Glutamatergic neuron (in vitro differentiated cells): ENCODE data around the gene CPXM1. TPM values are rescaled to one million over a fixed set of nuclear protein-coding genes. Genes with fewer than 3 reads are reported as not detected.
A peak's percentile ranks its signal among the peaks of the same experiment; 100 is the strongest.

Experiments
- DNase-seq: peaks from one replicate; pipeline ENCODE4 v3.0.0; 2022
- H3K27ac Mint-ChIP-seq: one replicate; pipeline ENCODE4 v1.8.0; 2020; ENCODE audit warnings: mild to moderate bottlenecking, mixed read lengths, inconsistent platforms; ENCODE audit not compliant: unreplicated experiment
- H3K27me3 Mint-ChIP-seq: one replicate; pipeline ENCODE4 v1.8.0; 2020; ENCODE audit warnings: mild to moderate bottlenecking, moderate library complexity, mixed read lengths, inconsistent platforms; ENCODE audit not compliant: unreplicated experiment
- H3K36me3 Mint-ChIP-seq: one replicate; pipeline ENCODE4 v1.8.0; 2020; ENCODE audit warnings: mild to moderate bottlenecking, mixed read lengths, inconsistent platforms; ENCODE audit not compliant: unreplicated experiment
- H3K4me1 Mint-ChIP-seq: one replicate; pipeline ENCODE4 v1.8.0; 2020; ENCODE audit warnings: mild to moderate bottlenecking, low read depth, mixed read lengths, inconsistent platforms; ENCODE audit not compliant: unreplicated experiment
- H3K4me3 Mint-ChIP-seq: one replicate; pipeline ENCODE4 v1.8.0; 2020; ENCODE audit warnings: mild to moderate bottlenecking, mixed read lengths, inconsistent platforms; ENCODE audit not compliant: unreplicated experiment
- H3K9me3 Mint-ChIP-seq: one replicate; pipeline ENCODE4 v1.8.0; 2020; ENCODE audit warnings: mild to moderate bottlenecking, moderate library complexity, mixed read lengths, inconsistent platforms; ENCODE audit not compliant: unreplicated experiment
- total RNA-seq: library from RNA; stranded (reverse); fragmentation: NEBNext Ultra II Directional; extraction: Animal tissue kit (Norgen Biotek cat#: 25700); gene quantifications from one replicate; pipeline ENCODE4 v1.2.1, GENCODE V29; 2021; ENCODE audit not compliant: unreplicated experiment
- TF ChIP-seq, protein P1 (sequence below): fragments of 200-600 bp; sonication (generic); IDR thresholded peaks from one replicate; pipeline ENCODE4 v1.5.0; 2021; ENCODE audit not compliant: partially characterized antibody, unreplicated experiment

Gene CPXM1
- total RNA-seq, 1 donor from 2014 or later = 28.1 TPM

- H3K4me3 Mint-ChIP-seq = peak overlapping the region; percentile 93
- peak overlapping the region; percentile 48 for H3K27ac Mint-ChIP-seq
- DNase-seq = peak; percentile 69
- TF ChIP-seq, protein P1, sequence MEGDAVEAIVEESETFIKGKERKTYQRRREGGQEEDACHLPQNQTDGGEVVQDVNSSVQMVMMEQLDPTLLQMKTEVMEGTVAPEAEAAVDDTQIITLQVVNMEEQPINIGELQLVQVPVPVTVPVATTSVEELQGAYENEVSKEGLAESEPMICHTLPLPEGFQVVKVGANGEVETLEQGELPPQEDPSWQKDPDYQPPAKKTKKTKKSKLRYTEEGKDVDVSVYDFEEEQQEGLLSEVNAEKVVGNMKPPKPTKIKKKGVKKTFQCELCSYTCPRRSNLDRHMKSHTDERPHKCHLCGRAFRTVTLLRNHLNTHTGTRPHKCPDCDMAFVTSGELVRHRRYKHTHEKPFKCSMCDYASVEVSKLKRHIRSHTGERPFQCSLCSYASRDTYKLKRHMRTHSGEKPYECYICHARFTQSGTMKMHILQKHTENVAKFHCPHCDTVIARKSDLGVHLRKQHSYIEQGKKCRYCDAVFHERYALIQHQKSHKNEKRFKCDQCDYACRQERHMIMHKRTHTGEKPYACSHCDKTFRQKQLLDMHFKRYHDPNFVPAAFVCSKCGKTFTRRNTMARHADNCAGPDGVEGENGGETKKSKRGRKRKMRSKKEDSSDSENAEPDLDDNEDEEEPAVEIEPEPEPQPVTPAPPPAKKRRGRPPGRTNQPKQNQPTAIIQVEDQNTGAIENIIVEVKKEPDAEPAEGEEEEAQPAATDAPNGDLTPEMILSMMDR = no peak
- peaks cover 4% of the 10 kb centered on the region for H3K4me1 Mint-ChIP-seq
- H3K36me3 Mint-ChIP-seq = peaks cover 7% of the 10 kb centered on the region
- H3K27me3 Mint-ChIP-seq = peaks cover 6% of the 10 kb centered on the region
- H3K9me3 Mint-ChIP-seq = peaks cover 2% of the 10 kb centered on the region
Observed at GRCh38 chr20:2840967-2841531, 40.6 kb upstream of the CPXM1 start.

- peaks cover 7% of the 10 kb centered on the region for H3K36me3 Mint-ChIP-seq
- H3K27ac Mint-ChIP-seq = peak within 1 kb of the TSS; percentile 48
- TF ChIP-seq, protein P1 = no peak
- H3K27me3 Mint-ChIP-seq = peaks cover 6% of the 10 kb centered on the region
- peak; percentile 90 for DNase-seq
- H3K4me3 Mint-ChIP-seq = peak within 1 kb of the TSS; percentile 93
- H3K9me3 Mint-ChIP-seq = peaks cover 2% of the 10 kb centered on the region
- peaks cover 4% of the 10 kb centered on the region for H3K4me1 Mint-ChIP-seq
Observed at GRCh38 chr20:2840138-2840966, 39.9 kb upstream of the CPXM1 start, which contains the start of the genes PCED1A and VPS16. Gene PCED1A, minus strand, starts transcription at chr20:2840655. Its CDS starts 743 bp downstream, at chr20:2839912. Gene VPS16, plus strand, starts transcription at chr20:2840745. Its CDS starts 30 bp downstream, at chr20:2840775.

DNA sequence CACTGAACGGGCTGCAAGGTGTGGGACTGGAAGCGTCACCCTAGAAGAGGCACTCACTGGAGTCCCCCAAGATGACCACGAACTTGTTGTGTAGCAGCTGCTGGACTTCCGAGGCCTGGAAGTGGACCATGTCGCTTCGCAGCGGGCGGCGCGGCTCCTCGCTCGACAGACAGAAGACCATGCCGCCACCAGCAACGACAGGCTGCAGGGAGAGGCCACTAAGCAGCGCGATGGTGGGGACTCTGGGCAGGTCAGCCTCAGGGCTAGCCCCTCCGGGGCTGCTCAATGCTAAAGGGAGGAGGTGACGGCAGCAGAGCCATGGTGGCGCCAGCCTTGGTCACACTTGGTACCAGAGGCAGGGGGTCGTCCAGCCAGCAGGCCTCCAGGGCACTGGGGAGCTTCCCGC, 39.3 kb upstream of the CPXM1 start:
- TF ChIP-seq, protein P1 = no peak
- no peak for DNase-seq
- Mint-ChIP-seq H3K27me3 (peaks cover 6% of the 10 kb centered on the region), H3K4me3 (peak overlapping the region; percentile 85), H3K36me3 (peaks cover 10% of the 10 kb centered on the region), H3K27ac (no peak overlapping the region), H3K9me3 (peaks cover 2% of the 10 kb centered on the region), H3K4me1 (peaks cover 4% of the 10 kb centered on the region)

DNA sequence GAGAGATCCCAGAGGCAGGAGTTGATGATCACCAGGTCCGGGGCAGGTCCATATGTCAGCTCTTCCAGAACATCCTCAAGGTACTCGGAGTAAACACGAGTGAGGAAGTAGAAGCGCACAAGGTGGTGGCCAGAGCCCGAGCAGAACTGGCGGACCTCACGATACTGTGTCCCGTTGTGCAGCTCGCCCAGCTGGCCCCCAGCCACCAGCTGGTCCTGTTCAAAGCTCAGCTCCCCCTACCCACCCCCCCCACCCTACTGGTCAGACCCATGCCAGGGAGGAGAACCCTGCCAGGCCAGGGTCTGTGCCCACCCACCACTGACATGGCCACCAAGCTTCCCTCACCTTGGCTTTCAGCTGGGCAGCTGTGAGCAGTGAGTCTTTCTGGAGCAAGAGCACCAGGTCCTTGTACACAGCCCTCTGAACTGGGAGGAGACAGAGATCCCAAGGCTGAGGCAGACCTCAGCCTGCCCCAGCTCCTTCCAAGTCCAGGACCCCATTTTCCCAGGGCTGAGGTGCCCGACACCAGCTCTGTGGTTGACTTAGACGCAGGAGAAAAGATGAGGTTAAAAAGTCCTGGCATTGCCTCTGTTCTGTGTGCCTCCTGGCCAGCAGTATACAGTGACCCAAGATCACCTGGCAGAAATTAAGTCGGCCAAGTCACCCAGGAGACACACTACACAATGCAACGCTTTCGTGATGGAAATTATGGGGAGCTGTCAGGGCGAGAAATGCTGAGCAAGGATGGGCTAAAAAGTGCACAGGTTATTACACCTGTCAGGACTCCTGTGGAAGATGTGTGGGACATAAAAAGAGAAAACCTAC, 38.6 kb upstream of the CPXM1 start:
- Mint-ChIP-seq H3K9me3 (peaks cover 2% of the 10 kb centered on the region), H3K27me3 (peaks cover 6% of the 10 kb centered on the region), H3K27ac (no peak overlapping the region), H3K4me1 (peaks cover 4% of the 10 kb centered on the region), H3K4me3 (peak overlapping the region; percentile 85), H3K36me3 (peaks cover 10% of the 10 kb centered on the region)
- DNase-seq = no peak
- TF ChIP-seq, protein P1 = no peak
